Measurements from ENCODE around the gene SMCR8.
"Not testable (repeated sequence)": the region's sequence is repeated elsewhere in the genome, so short reads cannot be mapped to it uniquely, and the experiment has no call there.

SMCR8 gene

DNA sequence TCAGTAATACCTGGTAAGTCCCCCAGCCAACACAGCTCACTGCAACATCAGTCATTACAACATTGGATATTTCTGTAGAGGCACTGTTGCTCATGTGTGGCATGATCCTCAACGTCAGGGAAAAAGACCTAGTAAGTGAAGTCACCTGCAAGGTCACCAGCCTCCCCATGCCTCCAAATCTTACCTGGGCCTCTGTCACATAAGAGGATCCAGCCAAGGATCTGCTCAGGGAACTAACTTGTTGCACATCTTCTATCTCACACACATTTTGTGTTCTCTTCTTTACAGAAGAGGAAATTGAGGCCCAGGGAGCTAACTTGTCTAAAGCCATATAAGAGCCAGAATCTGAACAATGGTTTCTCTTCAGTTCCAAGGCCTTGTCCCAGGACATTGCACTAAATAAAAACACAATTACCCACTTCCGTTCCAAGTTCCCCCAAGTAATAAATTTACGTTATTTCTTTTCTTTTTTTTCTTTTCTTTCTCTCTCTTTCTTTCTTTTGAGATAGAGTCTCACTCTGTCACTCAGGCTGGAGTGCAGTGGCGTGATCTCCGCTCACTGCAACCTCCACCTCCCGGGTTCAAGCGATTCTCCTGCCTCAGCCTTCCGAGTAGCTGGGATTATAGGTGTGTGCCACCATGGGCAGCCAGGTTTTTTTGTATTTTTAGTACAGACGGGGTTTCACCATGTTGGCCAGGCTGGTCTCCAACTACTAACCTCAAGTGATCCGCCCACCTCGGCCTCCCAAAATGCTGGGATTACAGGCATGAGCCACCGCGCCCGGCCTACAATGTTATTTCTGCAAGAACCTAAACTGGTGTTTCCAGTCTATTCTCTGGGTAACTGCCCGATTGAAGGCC, 47.0 kb downstream of the SMCR8 start:
- no peak for DNase-seq

- peak; percentile 5 for DNase-seq
Observed at GRCh38 chr17:18362698-18363100, 47.6 kb downstream of the SMCR8 start.

DNA sequence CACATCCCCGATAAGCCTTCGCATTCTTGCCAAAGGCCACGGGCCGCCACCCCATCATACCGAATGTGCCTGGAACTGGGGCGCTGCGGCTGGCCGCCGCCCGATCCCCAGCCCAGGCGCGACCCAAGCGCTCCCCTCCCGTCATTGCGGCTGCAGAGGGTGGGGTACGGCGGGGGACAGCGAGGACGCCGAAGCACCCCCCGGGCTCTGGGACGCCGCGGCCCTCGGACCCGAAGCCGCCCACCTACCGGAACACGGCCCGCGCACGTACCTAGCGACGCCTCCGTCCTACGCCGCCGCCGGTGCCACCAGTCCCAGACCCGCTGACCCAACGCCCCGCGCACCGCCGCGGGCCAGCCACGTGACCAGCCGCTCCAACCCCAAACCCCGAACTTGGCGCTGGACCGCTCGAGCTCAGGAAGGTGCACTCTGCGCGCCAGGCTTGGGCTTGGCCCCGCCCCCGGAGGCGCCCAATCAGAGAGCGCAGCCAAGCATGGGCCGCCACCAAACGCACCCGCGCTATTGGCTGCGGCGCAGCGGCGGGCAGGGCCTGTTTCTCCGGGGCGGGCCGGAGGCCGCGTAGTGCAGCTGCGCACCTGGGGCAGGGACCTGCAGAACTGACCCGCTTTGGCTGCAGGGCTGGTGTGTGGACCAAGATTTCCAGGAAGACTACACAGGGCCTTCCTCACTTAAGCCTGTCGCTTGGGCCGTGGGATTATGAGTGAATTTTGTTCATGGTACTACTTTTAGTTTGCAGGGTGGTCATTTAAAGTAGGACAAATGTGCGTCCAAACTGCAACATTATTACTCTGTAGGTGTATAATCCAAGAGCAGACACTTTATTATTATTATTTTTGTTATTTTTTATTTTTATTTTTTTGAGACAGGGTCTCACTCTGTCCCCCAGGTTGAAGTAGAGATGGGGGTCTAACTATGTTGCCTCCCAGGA, 48.3 kb downstream of the SMCR8 start, which contains the start of gene SHMT1:
Gene SHMT1 (minus strand): TSS at position 450 of the 949 bp plus-strand sequence. CDS start 7,569 bp downstream, outside the sequence.
- peak; percentile 96 for DNase-seq

GRCh38 chr17:18364166-18364565, 49.1 kb downstream of the SMCR8 start:
- DNase-seq, result no peak

- DNase-seq, result no peak
Observed at GRCh38 chr17:18368946-18369345, 53.9 kb downstream of the SMCR8 start.

DNA sequence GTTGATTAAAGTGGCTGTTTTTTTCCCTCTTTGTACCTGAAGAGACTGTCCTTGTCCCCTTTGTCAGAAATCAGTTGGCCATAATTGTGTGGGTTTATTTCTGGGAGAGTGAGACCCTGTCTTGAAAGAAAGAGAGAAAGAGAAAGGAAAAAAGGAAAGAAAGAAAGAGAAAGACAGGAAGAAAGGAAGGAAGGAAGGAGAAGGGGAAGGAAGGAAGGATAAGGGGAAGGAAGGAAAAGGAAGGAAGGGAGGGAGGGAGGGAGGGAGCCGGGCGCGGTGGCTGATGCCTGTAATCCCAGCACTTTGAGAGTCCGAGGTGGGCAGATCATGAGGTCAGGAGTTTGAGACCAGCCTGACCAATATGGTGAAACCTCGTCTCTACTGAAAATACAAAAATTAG, 55.7 kb downstream of the SMCR8 start:
- DNase-seq, result no peak

GRCh38 chr17:18371455-18371854, 56.4 kb downstream of the SMCR8 start:
- no peak for DNase-seq

- not testable (repeated sequence) for DNase-seq
Observed at GRCh38 chr17:18373181-18373580, 58.1 kb downstream of the SMCR8 start.

DNA sequence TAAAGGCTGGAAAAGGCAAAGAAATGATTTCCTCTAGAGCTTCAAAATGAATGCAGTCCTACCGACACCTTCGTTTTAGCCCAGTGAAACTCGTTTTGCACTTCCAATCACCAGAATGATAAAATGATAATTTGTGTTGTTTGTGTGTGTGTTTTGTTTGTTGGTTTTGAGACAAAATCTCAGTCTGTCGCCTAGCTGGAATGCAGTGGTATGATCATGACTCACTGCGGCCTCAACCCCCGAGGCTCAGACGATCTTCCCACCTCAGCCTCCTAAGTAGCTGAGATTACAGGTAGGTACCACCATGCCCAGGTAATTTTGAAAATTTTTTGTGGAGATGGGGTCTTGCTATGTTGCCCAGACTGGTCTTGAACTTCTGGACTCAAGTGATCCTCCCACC, 59.1 kb downstream of the SMCR8 start:
- DNase-seq, result no peak

All from NCI-H1105 (cell line).